Stomach (tissue), 9 donors: ENCODE data around the gene ABHD2. TPM values are rescaled to one million over a fixed set of nuclear protein-coding genes. Genes with fewer than 3 reads are reported as not detected.
A peak's percentile ranks its signal among the peaks of the same experiment; 100 is the strongest.

Source experiments
- DNase-seq, 2 donors: peaks; one replicate each; pipeline versions ENCODE4 v3.0.0 to v3.0.0-alpha.2; 2013 to 2019
- H3K27ac ChIP-seq, 5 donors: fragments of 200-600 bp in 4 of 5; sonication (generic) in 4 of 5; one replicate each; pipeline ENCODE4 v1.5.1; 2013 to 2019; ENCODE audit warnings: mild to moderate bottlenecking in 1 of 5, moderate library complexity in 1 of 5
- H3K27me3 ChIP-seq, 3 donors: fragments of 200-600 bp; sonication (generic); one replicate each; pipeline ENCODE4 v1.5.1; 2017 to 2019; ENCODE audit warnings: mixed run types in 1 of 3
- H3K36me3 ChIP-seq, 4 donors: fragments of 200-600 bp; sonication (generic); 1 replicate in 3 of 4; 2 replicates in 1 of 4; pipeline ENCODE4 v1.5.1; 2016 to 2019
- H3K4me1 ChIP-seq, 4 donors: fragments of 200-600 bp; sonication (generic); one replicate each; pipeline ENCODE4 v1.5.1; 2016 to 2019
- H3K4me3 ChIP-seq, 4 donors: fragments of 200-600 bp; sonication (generic) in 3 of 4; one replicate each; pipeline ENCODE4 v1.5.1; 2016 to 2019; ENCODE audit warnings: mild to moderate bottlenecking in 1 of 4
- H3K9me3 ChIP-seq, 4 donors: fragments of 200-600 bp; sonication (generic); one replicate each; pipeline ENCODE4 v1.5.1; 2016 to 2019
- CTCF ChIP-seq, 7 experiments: fragments of 450-650 bp in 4 of 7; fragments of 200-600 bp in 3 of 7; sonication (generic) in 3 of 7; IDR thresholded peaks; one replicate each; pipeline ENCODE4 v1.5.1; 2016 to 2019; ENCODE audit warnings: antibody characterized with exemption in 7 of 7, control low read depth in 2 of 7, mild to moderate bottlenecking in 1 of 7
- EP300 ChIP-seq: sonication (generic); formaldehyde crosslinking; IDR thresholded peaks from one replicate; pipeline ENCODE4 v1.6.1; 2017; ENCODE audit warnings: antibody characterized with exemption
- POLR2A ChIP-seq, 4 donors: fragments of 450-650 bp; IDR thresholded peaks; one replicate each; pipeline ENCODE4 v1.6.1; 2016; ENCODE audit warnings: antibody characterized with exemption in 4 of 4, control low read depth in 2 of 4, mild to moderate bottlenecking in 1 of 4, moderate library complexity in 1 of 4
- POLR2AphosphoS5 ChIP-seq, 3 donors: sonication (generic); formaldehyde crosslinking; IDR thresholded peaks; one replicate each; pipeline ENCODE4 v1.6.1; 2016; ENCODE audit warnings: antibody characterized with exemption in 3 of 3
- WGBS, 5 donors: extraction: QIAGEN DNeasy Blood & Tissue Kit in 3 of 5; methylation state at CpG; one replicate each; pipeline versions ENCODE4 v1.1.5 to v1.1.7; 2013 to 2018; 5-methylcytosine and 5-hydroxymethylcytosine counted together
- intact Hi-C: fragments of 100-400 bp; cut with DNase I; formaldehyde crosslinking; loops from one replicate; pipeline ENCODE4 v1.15.1; 2023; ENCODE audit warnings: low total_unique reads
- polyA plus RNA-seq, 3 donors: library from polyadenylated mRNA; stranded (reverse); fragments of 200-250 nt; gene quantifications; one replicate each; pipeline ENCODE4 v1.2.3, GENCODE V29; 2013
- total RNA-seq, 5 donors: library from RNA; depleted of rRNA; stranded (reverse); fragments of >200 nt; gene quantifications; one replicate each; pipeline versions ENCODE4 v1.1.0 to v1.2.3, GENCODE V29; 2014 to 2016
- donor health status: healthy with polysubstance abuse.
- donor health status: Bipolar disorder and iron deficiency.
- donor health status: healthy.

Gene ABHD2
- total and polyA plus RNA-seq, 8 donors = 5.1 to 192 (median 70.3) TPM

- Histone ChIP-seq H3K4me1 (peaks cover 64 to 87% (median 76%) of the 10 kb centered on the region in 4 donors), H3K27me3 (no peaks in the 10 kb centered on the region), H3K36me3 (peaks cover 5 to 38% (median 26%) of the 10 kb centered on the region in 4 donors), H3K27ac (peak overlapping the region; percentile 77 to 95 (median 83)), H3K4me3 (no peak overlapping the region), H3K9me3 (no peaks in the 10 kb centered on the region)
- 36 to 55% (median 48%) methylated on average over 7 of the region's 7 CpGs for WGBS, 5 donors
- DNase-seq = no peak
- TF ChIP-seq CTCF (IDR thresholded peaks at IDR 0.05) = no peak
- no peak for TF ChIP-seq POLR2AphosphoS5 (IDR thresholded peaks at IDR 0.05)
- no peak for TF ChIP-seq EP300
- no peak for TF ChIP-seq POLR2A (IDR thresholded peaks at IDR 0.05)
- intact Hi-C loops = no loop called here
Observed at GRCh38 chr15:89113296-89114024, 25.2 kb downstream of the ABHD2 start.

GRCh38 chr15:89114990-89115389 lies 26.7 kb downstream of the ABHD2 start:
- TF ChIP-seq CTCF (IDR thresholded peaks at IDR 0.05) = no peak
- peak in 1 of 3 donors; percentile 5 for TF ChIP-seq POLR2AphosphoS5 (IDR thresholded peaks at IDR 0.05)
- no peak for TF ChIP-seq POLR2A (IDR thresholded peaks at IDR 0.05)
- TF ChIP-seq EP300 = no peak
- Histone ChIP-seq H3K27me3 (no peaks in the 10 kb centered on the region), H3K4me1 (peaks cover 79 to 93% (median 83%) of the 10 kb centered on the region in 4 donors), H3K4me3 (no peak overlapping the region), H3K27ac (peak overlapping the region; percentile 82 to 95 (median 89)), H3K36me3 (peaks cover 5 to 44% (median 37%) of the 10 kb centered on the region in 4 donors), H3K9me3 (no peaks in the 10 kb centered on the region)
- 15 to 34% (median 18%) methylated on average over 3 of the region's 3 CpGs for WGBS, 5 donors
- intact Hi-C loops = no loop called here
- peak; percentile 51 to 81 for DNase-seq

- intact Hi-C loops = no loop called here
- Histone ChIP-seq H3K9me3 (no peaks in the 10 kb centered on the region), H3K36me3 (peaks cover 5 to 45% (median 39%) of the 10 kb centered on the region in 4 donors), H3K27ac (peak overlapping the region; percentile 77 to 95 (median 83)), H3K4me1 (peaks cover 83 to 98% (median 87%) of the 10 kb centered on the region in 4 donors), H3K27me3 (no peaks in the 10 kb centered on the region), H3K4me3 (no peak overlapping the region)
- WGBS, 5 donors = 29 to 40% (median 39%) methylated on average over 5 of the region's 5 CpGs
- TF ChIP-seq POLR2A (IDR thresholded peaks at IDR 0.05) (no peak), POLR2AphosphoS5 (IDR thresholded peaks at IDR 0.05) (peak; percentile 46 to 92 (median 87)), CTCF (IDR thresholded peaks at IDR 0.05) (peak in 1 of 7 experiments; percentile 9), EP300 (no peak)
- DNase-seq = peak; percentile 87 to 91
Observed at GRCh38 chr15:89115547-89115946, 27.3 kb downstream of the ABHD2 start.

GRCh38 chr15:89116404-89116803 lies 28.1 kb downstream of the ABHD2 start:
- Histone ChIP-seq H3K4me1 (peaks cover 83 to 98% (median 94%) of the 10 kb centered on the region in 4 donors), H3K4me3 (no peak overlapping the region), H3K27ac (peak overlapping the region; percentile 77 to 95 (median 83)), H3K36me3 (peaks cover 6 to 53% (median 46%) of the 10 kb centered on the region in 4 donors), H3K27me3 (no peaks in the 10 kb centered on the region), H3K9me3 (no peaks in the 10 kb centered on the region)
- 31 to 51% (median 48%) methylated on average over 5 to 7 of the region's 7 CpGs for WGBS, 5 donors
- TF ChIP-seq CTCF (IDR thresholded peaks at IDR 0.05) (no peak), POLR2AphosphoS5 (IDR thresholded peaks at IDR 0.05) (no peak), POLR2A (IDR thresholded peaks at IDR 0.05) (no peak), EP300 (no peak)
- intact Hi-C loops = no loop called here
- DNase-seq = peak in 1 of 2 donors; percentile 51
